Esophagus squamous epithelium (tissue), 5 donors: ENCODE data around the gene CD99L2. TPM values are rescaled to one million over a fixed set of nuclear protein-coding genes. Genes with fewer than 3 reads are reported as not detected.

ENCODE experiments used
- DNase-seq: peaks from one replicate; lab custom pipeline; 2025; lab: John Stamatoyannopoulos, UW
- H3K27ac ChIP-seq, 4 donors: fragments of 200-600 bp; sonication (generic); one replicate each; pipeline ENCODE4 v1.5.1; 2016 to 2019; ENCODE audit warnings: mild to moderate bottlenecking in 1 of 4
- H3K27me3 ChIP-seq, 4 donors: fragments of 200-600 bp; sonication (generic); 1 replicate in 3 of 4; 2 replicates in 1 of 4; pipeline versions ENCODE4 v1.5.1 to v1.6.0; 2017 to 2021; ENCODE audit warnings: antibody characterized with exemption in 1 of 4
- H3K36me3 ChIP-seq, 3 donors: fragments of 200-600 bp; sonication (generic); one replicate each; pipeline ENCODE4 v1.5.1; 2016 to 2019
- H3K4me1 ChIP-seq, 3 donors: fragments of 200-600 bp; sonication (generic); one replicate each; pipeline ENCODE4 v1.5.1; 2017 to 2019
- H3K4me3 ChIP-seq, 4 donors: fragments of 200-600 bp; sonication (generic); 1 replicate in 3 of 4; 2 replicates in 1 of 4; pipeline ENCODE4 v1.5.1; 2016 to 2019; ENCODE audit warnings: mild to moderate bottlenecking in 2 of 4, moderate library complexity in 1 of 4
- H3K9me3 ChIP-seq, 3 donors: fragments of 200-600 bp; sonication (generic); one replicate each; pipeline ENCODE4 v1.5.1; 2016 to 2019
- POLR2A ChIP-seq, 4 donors: fragments of 450-650 bp; IDR thresholded peaks; one replicate each; pipeline ENCODE4 v1.6.1; 2017; ENCODE audit warnings: antibody characterized with exemption in 4 of 4, mild to moderate bottlenecking in 4 of 4, moderate library complexity in 3 of 4
- WGBS, 2 donors: methylation state at CpG; one replicate each; pipeline ENCODE4 v1.1.5; 2018; 5-methylcytosine and 5-hydroxymethylcytosine counted together
- intact Hi-C: fragments of 100-400 bp; cut with DNase I; formaldehyde crosslinking; loops from one replicate; pipeline ENCODE4 v1.15.0; 2022
- total RNA-seq, 4 donors: library from RNA; depleted of rRNA; stranded (reverse); fragments of >200 nt; gene quantifications; one replicate each; pipeline ENCODE4 v1.1.0, GENCODE V29; 2016
- TF ChIP-seq, protein P1 (sequence below), 6 experiments: fragments of 450-650 bp in 4 of 6; fragments of 200-600 bp in 2 of 6; sonication (generic) in 2 of 6; IDR thresholded peaks; one replicate each; pipeline ENCODE4 v1.5.1; 2016 to 2019; ENCODE audit warnings: antibody characterized with exemption in 6 of 6, mild to moderate bottlenecking in 4 of 6, moderate library complexity in 4 of 6
- donor health status: DM: yes; HTN: yes; CAD: no.

Gene CD99L2
- total RNA-seq, 4 donors from 2014 or later, result 3.8 to 21.9 (median 7.7) TPM

DNA sequence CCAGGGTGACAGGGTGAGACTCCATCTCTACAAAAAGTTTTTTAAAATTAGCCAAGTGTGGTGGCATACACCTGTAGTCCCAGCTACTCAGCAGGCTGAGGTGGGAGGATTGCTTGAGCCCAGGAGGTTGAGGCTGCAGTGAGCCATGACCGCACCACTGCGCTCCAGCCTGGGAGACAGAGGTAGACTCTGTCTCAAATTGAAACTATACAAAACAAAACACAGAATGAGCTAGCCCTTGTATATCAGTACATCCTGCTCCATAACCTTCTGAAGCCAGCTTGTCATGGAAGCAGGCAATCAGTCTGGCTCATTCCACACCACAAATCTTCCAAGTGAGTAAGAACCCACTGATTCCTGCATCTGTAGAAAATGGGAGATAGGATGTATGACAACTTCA lies 49.0 kb downstream of the CD99L2 start:
- H3K27me3 ChIP-seq, result no peaks in the 10 kb centered on the region
- WGBS, 2 donors, result no CpG with 5 or more reads among the region's 2 CpGs
- intact Hi-C loops, result no loop called here
- H3K9me3 ChIP-seq, result no peaks in the 10 kb centered on the region
- no peak overlapping the region for H3K4me3 ChIP-seq
- no peak overlapping the region for H3K27ac ChIP-seq
- H3K4me1 ChIP-seq, result peaks cover 0 to 14% (median 0%) of the 10 kb centered on the region in 3 donors
- H3K36me3 ChIP-seq, result no peaks in the 10 kb centered on the region
- TF ChIP-seq, protein P1, sequence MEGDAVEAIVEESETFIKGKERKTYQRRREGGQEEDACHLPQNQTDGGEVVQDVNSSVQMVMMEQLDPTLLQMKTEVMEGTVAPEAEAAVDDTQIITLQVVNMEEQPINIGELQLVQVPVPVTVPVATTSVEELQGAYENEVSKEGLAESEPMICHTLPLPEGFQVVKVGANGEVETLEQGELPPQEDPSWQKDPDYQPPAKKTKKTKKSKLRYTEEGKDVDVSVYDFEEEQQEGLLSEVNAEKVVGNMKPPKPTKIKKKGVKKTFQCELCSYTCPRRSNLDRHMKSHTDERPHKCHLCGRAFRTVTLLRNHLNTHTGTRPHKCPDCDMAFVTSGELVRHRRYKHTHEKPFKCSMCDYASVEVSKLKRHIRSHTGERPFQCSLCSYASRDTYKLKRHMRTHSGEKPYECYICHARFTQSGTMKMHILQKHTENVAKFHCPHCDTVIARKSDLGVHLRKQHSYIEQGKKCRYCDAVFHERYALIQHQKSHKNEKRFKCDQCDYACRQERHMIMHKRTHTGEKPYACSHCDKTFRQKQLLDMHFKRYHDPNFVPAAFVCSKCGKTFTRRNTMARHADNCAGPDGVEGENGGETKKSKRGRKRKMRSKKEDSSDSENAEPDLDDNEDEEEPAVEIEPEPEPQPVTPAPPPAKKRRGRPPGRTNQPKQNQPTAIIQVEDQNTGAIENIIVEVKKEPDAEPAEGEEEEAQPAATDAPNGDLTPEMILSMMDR (IDR thresholded peaks at IDR 0.05), result no peak
- TF ChIP-seq POLR2A (IDR thresholded peaks at IDR 0.05), result no peak
- no peak for DNase-seq

DNA sequence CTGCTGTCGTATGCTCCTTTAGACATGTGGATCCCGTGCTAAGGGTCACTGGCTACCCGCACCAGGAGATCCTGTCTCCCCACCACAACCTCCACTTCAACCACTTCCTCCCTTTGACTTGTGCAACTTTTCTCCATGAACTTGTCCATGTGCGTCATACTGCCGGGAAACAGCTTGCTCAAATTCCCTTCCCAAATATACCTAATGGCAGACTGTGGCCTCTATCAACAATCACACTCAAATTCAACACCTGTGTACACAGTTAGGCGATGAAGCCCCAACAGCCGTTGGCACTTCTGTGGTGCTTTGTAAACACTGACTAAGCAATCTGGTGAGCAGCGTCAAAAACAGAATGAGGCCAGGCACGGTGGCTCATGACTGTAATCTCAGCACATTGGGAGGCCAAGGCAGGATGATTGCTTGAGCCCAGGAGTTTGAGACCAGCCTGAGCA lies 49.5 kb downstream of the CD99L2 start:
- Histone ChIP-seq H3K4me3 (no peak overlapping the region), H3K27ac (no peak overlapping the region), H3K36me3 (no peaks in the 10 kb centered on the region), H3K9me3 (no peaks in the 10 kb centered on the region), H3K4me1 (peaks cover 0 to 14% (median 0%) of the 10 kb centered on the region in 3 donors), H3K27me3 (no peaks in the 10 kb centered on the region)
- intact Hi-C loops, result no loop called here
- no peak for DNase-seq
- 54% methylated on average over 4 to 7 of the region's 9 CpGs for WGBS, 2 donors
- TF ChIP-seq POLR2A (IDR thresholded peaks at IDR 0.05), result no peak
- TF ChIP-seq, protein P1 (IDR thresholded peaks at IDR 0.05), result no peak

DNA sequence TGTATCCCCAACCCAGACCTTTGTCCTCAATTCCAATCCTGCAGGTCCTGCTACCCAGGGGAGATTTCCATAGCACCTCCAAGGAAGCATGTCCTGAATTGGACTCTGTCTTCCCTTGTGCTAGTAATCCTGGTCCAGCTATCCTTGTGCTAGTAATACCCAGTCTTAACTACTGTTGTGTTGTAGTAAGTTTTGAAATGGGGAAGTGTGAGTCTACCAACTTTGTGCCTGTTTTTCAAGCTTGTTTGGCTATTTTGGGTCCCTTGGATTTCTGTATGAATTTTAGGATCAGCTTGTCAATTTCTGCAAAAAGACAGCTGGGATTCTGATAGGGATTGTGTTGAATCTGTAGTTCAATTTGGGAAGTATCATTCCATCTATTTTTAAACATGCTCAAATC lies 51.4 kb downstream of the CD99L2 start:
- no peaks in the 10 kb centered on the region for H3K36me3 ChIP-seq
- H3K27me3 ChIP-seq, result no peaks in the 10 kb centered on the region
- H3K9me3 ChIP-seq, result no peaks in the 10 kb centered on the region
- intact Hi-C loops, result no loop called here
- no peak overlapping the region for H3K27ac ChIP-seq
- H3K4me3 ChIP-seq, result no peak overlapping the region
- DNase-seq, result no peak
- no peak for TF ChIP-seq POLR2A (IDR thresholded peaks at IDR 0.05)
- TF ChIP-seq, protein P1 (IDR thresholded peaks at IDR 0.05), result no peak
- H3K4me1 ChIP-seq, result peaks cover 0 to 14% (median 0%) of the 10 kb centered on the region in 3 donors

DNA sequence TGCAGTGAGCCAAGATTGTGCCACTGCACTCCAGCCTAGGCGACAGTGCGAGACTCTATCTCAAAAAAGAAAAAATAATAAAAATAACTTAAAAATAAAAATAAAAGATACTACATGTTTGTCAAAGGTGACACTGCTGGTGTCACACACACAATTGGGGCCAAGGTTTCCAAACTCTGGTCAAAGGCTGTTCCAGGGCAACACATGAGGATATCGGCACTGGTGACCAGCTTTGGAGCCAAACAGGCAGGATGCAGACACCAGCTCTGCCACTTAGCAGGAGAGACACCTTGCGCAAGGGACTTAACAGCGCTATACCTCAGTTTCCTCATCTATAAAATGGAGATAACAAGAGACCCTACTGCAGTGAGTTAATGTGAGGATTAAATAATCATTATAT lies 52.3 kb downstream of the CD99L2 start:
- no peak overlapping the region for H3K4me3 ChIP-seq
- WGBS, 2 donors, result 90 to 100% methylated on average over 5 of the region's 5 CpGs
- H3K27ac ChIP-seq, result no peak overlapping the region
- intact Hi-C loops, result no loop called here
- no peaks in the 10 kb centered on the region for H3K9me3 ChIP-seq
- TF ChIP-seq, protein P1 (IDR thresholded peaks at IDR 0.05), result no peak
- TF ChIP-seq POLR2A (IDR thresholded peaks at IDR 0.05), result no peak
- no peaks in the 10 kb centered on the region for H3K36me3 ChIP-seq
- H3K27me3 ChIP-seq, result no peaks in the 10 kb centered on the region
- DNase-seq, result no peak
- peaks cover 0 to 14% (median 0%) of the 10 kb centered on the region in 3 donors for H3K4me1 ChIP-seq

DNA sequence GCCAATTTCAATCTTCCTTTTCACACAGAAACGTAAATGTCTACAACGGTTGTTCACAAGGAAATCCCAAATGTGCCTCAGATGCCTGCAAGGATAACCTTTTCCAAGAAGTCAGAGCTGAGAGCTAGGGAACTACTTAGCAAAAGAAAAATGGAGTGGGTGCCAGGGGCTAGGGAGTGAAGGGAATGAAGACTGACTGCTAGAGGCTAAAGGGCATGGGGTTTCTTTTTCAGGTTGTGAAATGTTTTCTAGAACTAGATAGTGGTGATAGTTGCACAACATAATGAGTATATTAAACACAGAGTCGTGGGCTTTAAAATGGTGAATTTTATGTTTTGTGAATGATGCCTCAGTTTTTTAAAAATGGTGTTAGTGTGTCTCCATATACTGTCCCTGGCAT lies 53.4 kb downstream of the CD99L2 start:
- 65 to 79% methylated on average over 3 of the region's 3 CpGs for WGBS, 2 donors
- no peak for DNase-seq
- Histone ChIP-seq H3K4me1 (peaks cover 0 to 11% (median 0%) of the 10 kb centered on the region in 3 donors), H3K27ac (no peak overlapping the region), H3K27me3 (no peaks in the 10 kb centered on the region), H3K4me3 (no peak overlapping the region), H3K9me3 (no peaks in the 10 kb centered on the region), H3K36me3 (no peaks in the 10 kb centered on the region)
- intact Hi-C loops, result no loop called here
- no peak for TF ChIP-seq POLR2A (IDR thresholded peaks at IDR 0.05)
- TF ChIP-seq, protein P1 (IDR thresholded peaks at IDR 0.05), result no peak
